Smooth muscle cell (in vitro differentiated cells): Measurements from ENCODE around the gene WDR88. TPM values are rescaled to one million over a fixed set of nuclear protein-coding genes. Genes with fewer than 3 reads are reported as not detected.

Experiments
- DNase-seq: peaks from one replicate; lab custom pipeline; 2025; ENCODE audit not compliant: unreplicated experiment; lab: John Stamatoyannopoulos, UW
- H2AFZ ChIP-seq: fragments of 200-600 bp; sonication (generic); 2 replicates; pipeline ENCODE4 v1.6.0; 2016; ENCODE audit warnings: antibody characterized with exemption, low read depth, mild to moderate bottlenecking
- H3F3A ChIP-seq: fragments of 200-600 bp; sonication (generic); 2 replicates; pipeline ENCODE4 v1.6.0; 2017; ENCODE audit warnings: antibody characterized with exemption, low read depth
- H3K27ac ChIP-seq: fragments of 200-600 bp; sonication (generic); 2 replicates; pipeline ENCODE4 v1.5.1; 2016; ENCODE audit warnings: low read depth, mild to moderate bottlenecking
- H3K27me3 ChIP-seq: fragments of 200-600 bp; sonication (generic); 2 replicates; pipeline ENCODE4 v1.6.1; 2016; ENCODE audit warnings: low read depth, mild to moderate bottlenecking
- H3K36me3 ChIP-seq: fragments of 200-600 bp; sonication (generic); 2 replicates; pipeline ENCODE4 v1.5.1; 2016; ENCODE audit warnings: low read depth
- H3K4me1 ChIP-seq: fragments of 200-600 bp; sonication (generic); 2 replicates; pipeline ENCODE4 v1.5.1; 2016; ENCODE audit warnings: low read depth
- H3K4me2 ChIP-seq: fragments of 200-600 bp; sonication (generic); 2 replicates; pipeline ENCODE4 v1.6.0; 2016; ENCODE audit warnings: mild to moderate bottlenecking
- H3K4me3 ChIP-seq: fragments of 200-600 bp; sonication (generic); 2 replicates; pipeline ENCODE4 v1.5.1; 2016; ENCODE audit warnings: mild to moderate bottlenecking
- H3K79me2 ChIP-seq: fragments of 200-600 bp; sonication (generic); 2 replicates; pipeline ENCODE4 v1.6.0; 2016; ENCODE audit warnings: low read depth, mild to moderate bottlenecking
- H3K9ac ChIP-seq: fragments of 200-600 bp; sonication (generic); 2 replicates; pipeline ENCODE4 v1.6.0; 2016; ENCODE audit warnings: low read depth
- H3K9me3 ChIP-seq: fragments of 200-600 bp; sonication (generic); replicated peaks from 2 replicates; pipeline ENCODE4 v1.5.1; 2016; ENCODE audit warnings: low read depth
- H4K20me1 ChIP-seq: fragments of 200-600 bp; sonication (generic); 2 replicates; pipeline ENCODE4 v1.6.0; 2016; ENCODE audit warnings: low read depth
- CTCF ChIP-seq: fragments of 200-600 bp; sonication (generic); IDR thresholded peaks from 2 replicates; pipeline ENCODE4 v1.5.1; 2017; ENCODE audit warnings: borderline replicate concordance, mild to moderate bottlenecking, antibody characterized with exemption; ENCODE audit not compliant: insufficient read depth, poor library complexity, severe bottlenecking
- WGBS: methylation state at CpG from one replicate; pipeline ENCODE4 v1.1.7; 2016; ENCODE audit warnings: low lambda C conversion rate; 5-methylcytosine and 5-hydroxymethylcytosine counted together
- polyA plus RNA-seq: library from polyadenylated mRNA; unstranded; fragments of >200 nt; fragmentation: Nextera tagmentation; extraction: Ambion mirVana; gene quantifications from 2 replicates; pipeline ENCODE4 v1.2.1, GENCODE V29; 2016
- total RNA-seq: library from RNA; depleted of rRNA; stranded (reverse); fragments of >200 nt; gene quantifications from 2 replicates; pipeline ENCODE4 v1.2.3, GENCODE V29; 2014

Gene WDR88
- total and polyA plus RNA-seq, 2 experiments from 2014 or later: not detected

GRCh38 chr19:33171222-33171795 lies 39.4 kb downstream of the WDR88 start:
- H3K27ac ChIP-seq: no peak overlapping the region
- H3K4me1 ChIP-seq: peaks cover 13% of the 10 kb centered on the region
- H3K9me3 ChIP-seq: no peaks in the 10 kb centered on the region
- DNase-seq: no peak
- WGBS: 96% methylated on average over 1 of the region's 1 CpG
- H3K4me2 ChIP-seq: no peak overlapping the region
- no peak for TF ChIP-seq CTCF
- H3K27me3 ChIP-seq: no peaks in the 10 kb centered on the region
- peaks cover 13% of the 10 kb centered on the region for H3K79me2 ChIP-seq
- H3K9ac ChIP-seq: no peak overlapping the region
- H3F3A ChIP-seq: peaks cover 5% of the 10 kb centered on the region
- peaks cover 4% of the 10 kb centered on the region for H4K20me1 ChIP-seq
- no peaks in the 10 kb centered on the region for H3K36me3 ChIP-seq
- no peak overlapping the region for H2AFZ ChIP-seq
- H3K4me3 ChIP-seq: no peak overlapping the region

DNA sequence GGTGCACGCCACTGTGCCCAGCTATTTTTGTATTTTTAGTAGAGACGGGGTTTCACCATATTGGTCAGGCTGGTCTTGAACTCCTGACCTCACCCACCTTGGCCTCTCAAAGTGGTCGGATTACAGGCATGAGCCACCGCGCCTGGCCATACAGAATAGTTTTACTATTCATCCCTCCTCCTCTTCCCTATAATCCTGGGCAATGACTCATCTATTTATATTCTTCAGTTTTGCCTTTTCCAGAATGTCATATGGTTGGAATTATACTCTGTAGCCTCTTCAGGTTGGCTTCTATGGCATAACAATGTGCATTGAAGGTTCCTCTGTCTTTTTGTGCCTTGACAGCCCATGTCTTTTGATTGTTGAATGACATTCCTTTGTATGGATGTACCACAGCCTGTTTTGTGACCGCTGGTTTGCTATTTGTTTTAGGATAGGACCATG lies 40.0 kb downstream of the WDR88 start:
- H3K79me2 ChIP-seq: peaks cover 13% of the 10 kb centered on the region
- 66% methylated on average over 6 of the region's 6 CpGs for WGBS
- no peak for TF ChIP-seq CTCF
- no peak overlapping the region for H3K4me3 ChIP-seq
- peaks cover 13% of the 10 kb centered on the region for H3K4me1 ChIP-seq
- peaks cover 7% of the 10 kb centered on the region for H3F3A ChIP-seq
- no peak for DNase-seq
- H3K27ac ChIP-seq: peak overlapping the region; percentile 15
- H3K9ac ChIP-seq: no peak overlapping the region
- H2AFZ ChIP-seq: no peak overlapping the region
- H3K27me3 ChIP-seq: no peaks in the 10 kb centered on the region
- peaks cover 4% of the 10 kb centered on the region for H4K20me1 ChIP-seq
- no peaks in the 10 kb centered on the region for H3K9me3 ChIP-seq
- H3K36me3 ChIP-seq: no peaks in the 10 kb centered on the region
- H3K4me2 ChIP-seq: no peak overlapping the region

GRCh38 chr19:33174186-33174585 lies 42.3 kb downstream of the WDR88 start:
- Histone ChIP-seq H4K20me1 (peaks cover 4% of the 10 kb centered on the region), H3K27ac (no peak overlapping the region), H3F3A (peaks cover 15% of the 10 kb centered on the region), H3K79me2 (peaks cover 13% of the 10 kb centered on the region), H3K4me1 (peaks cover 17% of the 10 kb centered on the region), H3K4me3 (no peak overlapping the region), H3K9ac (no peak overlapping the region), H2AFZ (no peak overlapping the region), H3K9me3 (no peaks in the 10 kb centered on the region), H3K4me2 (no peak overlapping the region), H3K36me3 (no peaks in the 10 kb centered on the region), H3K27me3 (no peaks in the 10 kb centered on the region)
- 76% methylated on average over 5 of the region's 5 CpGs for WGBS
- TF ChIP-seq CTCF: no peak
- DNase-seq: no peak
